Aorta (tissue), 5 donors: ENCODE data around the gene EPHA6. TPM values are rescaled to one million over a fixed set of nuclear protein-coding genes. Genes with fewer than 3 reads are reported as not detected.
A peak's percentile ranks its signal among the peaks of the same experiment; 100 is the strongest.
"Not testable (repeated sequence)": the region's sequence is repeated elsewhere in the genome, so short reads cannot be mapped to it uniquely, and the experiment has no call there.

Source experiments
- ATAC-seq: fragments of 200-7000 bp; cut with Tn5 transposase; one replicate; pipeline ENCODE4 v1.9.1; 2022; ENCODE audit warnings: moderate library complexity; ENCODE audit not compliant: low FRiP score
- DNase-seq, 2 donors: peaks; one replicate each; pipeline ENCODE4 v3.0.0-alpha.2; 2020
- H3K27ac ChIP-seq, 2 donors: one replicate each; pipeline ENCODE4 v1.5.1; 2013; ENCODE audit warnings: low read length in 2 of 2, mild to moderate bottlenecking in 2 of 2, moderate library complexity in 2 of 2, control low read depth in 1 of 2, inconsistent platforms in 1 of 2, low read depth in 1 of 2
- H3K27me3 ChIP-seq, 2 donors: one replicate each; pipeline ENCODE4 v1.6.1; 2013; ENCODE audit warnings: control low read depth in 1 of 2, low read length in 1 of 2, mild to moderate bottlenecking in 1 of 2, moderate library complexity in 1 of 2; ENCODE audit not compliant: insufficient read depth in 2 of 2, control insufficient read depth in 1 of 2
- H3K36me3 ChIP-seq, 2 donors: one replicate each; pipeline ENCODE4 v1.6.1; 2013; ENCODE audit warnings: control low read depth in 1 of 2, low read length in 1 of 2, mild to moderate bottlenecking in 1 of 2; ENCODE audit not compliant: insufficient read depth in 2 of 2, control insufficient read depth in 1 of 2
- H3K4me1 ChIP-seq, 2 donors: one replicate each; pipeline ENCODE4 v1.6.1; 2013; ENCODE audit warnings: low read length in 2 of 2, control low read depth in 1 of 2, mild to moderate bottlenecking in 1 of 2, moderate library complexity in 1 of 2; ENCODE audit not compliant: insufficient read depth in 2 of 2, control insufficient read depth in 1 of 2
- H3K4me3 ChIP-seq, 2 donors: one replicate each; pipeline ENCODE4 v1.5.1; 2013; ENCODE audit warnings: low read length in 2 of 2, control low read depth in 1 of 2, mild to moderate bottlenecking in 1 of 2
- H3K9me3 ChIP-seq: one replicate; pipeline ENCODE4 v1.6.1; 2013; ENCODE audit warnings: mild to moderate bottlenecking, low read length; ENCODE audit not compliant: control insufficient read depth
- WGBS, 2 donors: extraction: QIAGEN DNeasy Blood & Tissue Kit; methylation state at CpG; one replicate each; pipeline ENCODE4 v1.1.7; 2013; 5-methylcytosine and 5-hydroxymethylcytosine counted together
- intact Hi-C, 2 donors: fragments of 100-400 bp; cut with DNase I; formaldehyde crosslinking; loops; one replicate each; pipeline versions ENCODE4 v1.14.2 to v1.15.0; 2022
- polyA plus RNA-seq, 2 donors: library from polyadenylated mRNA; stranded (reverse); fragments of 200-250 nt; gene quantifications; one replicate each; pipeline ENCODE4 v1.2.3, GENCODE V29; 2013
- total RNA-seq, 2 donors: library from RNA; stranded (reverse); fragmentation: NEBNext Ultra II Directional; extraction: Animal tissue kit (Norgen Biotek cat#: 25700); gene quantifications; one replicate each; pipeline ENCODE4 v1.2.1, GENCODE V29; 2021
- donor health status: healthy with polysubstance abuse.
- donor health status: Bipolar disorder and iron deficiency.
- donor health status: DM: no; HTN: no; CAD: no.
- donor health status: DM: no; HTN: no; CAD: no.
- donor health status: DM: yes; HTN: yes; CAD: no.

Gene EPHA6
- total and polyA plus RNA-seq, 4 donors: 0.33 to 2.8 (median 1.8) TPM; not detected in 1

- Histone ChIP-seq H3K9me3 (no peaks in the 10 kb centered on the region), H3K36me3 (no peaks in the 10 kb centered on the region), H3K27me3 (no peaks in the 10 kb centered on the region), H3K27ac (no peak overlapping the region), H3K4me1 (peaks cover 0 to 3% of the 10 kb centered on the region in 2 donors), H3K4me3 (no peak overlapping the region)
- intact Hi-C loops: no loop called here
- WGBS, 2 donors: 60 to 66% methylated on average over 4 of the region's 4 CpGs
- no peak for DNase-seq
- peak; percentile 33 for ATAC-seq
Measured at GRCh38 chr3:96959901-96960641, 145.7 kb downstream of the EPHA6 start.

- no peak for ATAC-seq
- H3K4me3 ChIP-seq: no peak overlapping the region
- no peak overlapping the region for H3K27ac ChIP-seq
- intact Hi-C loops: no loop called here
- H3K9me3 ChIP-seq: no peaks in the 10 kb centered on the region
- H3K4me1 ChIP-seq: peaks cover 0 to 3% of the 10 kb centered on the region in 2 donors
- no peaks in the 10 kb centered on the region for H3K27me3 ChIP-seq
- no peak for DNase-seq
- no peaks in the 10 kb centered on the region for H3K36me3 ChIP-seq
- WGBS, 2 donors: 88 to 91% methylated on average over 1 of the region's 1 CpG
Measured at GRCh38 chr3:96960661-96961330, 146.4 kb downstream of the EPHA6 start.

GRCh38 chr3:96961576-96961975 lies 147.2 kb downstream of the EPHA6 start:
- DNase-seq: no peak
- ATAC-seq: no peak

GRCh38 chr3:96966181-96966929 lies 152.0 kb downstream of the EPHA6 start:
- no peak overlapping the region for H3K4me3 ChIP-seq
- H3K36me3 ChIP-seq: no peaks in the 10 kb centered on the region
- 63 to 67% methylated on average over 6 of the region's 6 CpGs for WGBS, 2 donors
- intact Hi-C loops: no loop called here
- no peaks in the 10 kb centered on the region for H3K9me3 ChIP-seq
- ATAC-seq (no peak), DNase-seq (no peak)
- no peaks in the 10 kb centered on the region for H3K27me3 ChIP-seq
- no peak overlapping the region for H3K27ac ChIP-seq
- H3K4me1 ChIP-seq: no peaks in the 10 kb centered on the region

More at GRCh38 chr3:96961576-96961975, 147.2 kb downstream of the EPHA6 start:
- Histone ChIP-seq H3K27me3 (no peaks in the 10 kb centered on the region), H3K4me1 (peaks cover 0 to 3% of the 10 kb centered on the region in 2 donors), H3K27ac (no peak overlapping the region), H3K9me3 (no peaks in the 10 kb centered on the region), H3K4me3 (no peak overlapping the region), H3K36me3 (no peaks in the 10 kb centered on the region)
- intact Hi-C loops: no loop called here

- Histone ChIP-seq H3K4me3 (no peak overlapping the region), H3K27ac (no peak overlapping the region), H3K9me3 (no peaks in the 10 kb centered on the region), H3K4me1 (no peaks in the 10 kb centered on the region), H3K27me3 (no peaks in the 10 kb centered on the region), H3K36me3 (no peaks in the 10 kb centered on the region)
- intact Hi-C loops: no loop called here
- no peak for ATAC-seq
- DNase-seq: no peak
- WGBS, 2 donors: 55 to 63% methylated on average over 2 of the region's 2 CpGs
Measured at GRCh38 chr3:96970211-96970610, 155.8 kb downstream of the EPHA6 start.

GRCh38 chr3:96977671-96978070 lies 163.3 kb downstream of the EPHA6 start:
- Histone ChIP-seq H3K27ac (no peak overlapping the region), H3K4me3 (no peak overlapping the region), H3K27me3 (no peaks in the 10 kb centered on the region), H3K9me3 (no peaks in the 10 kb centered on the region), H3K4me1 (no peaks in the 10 kb centered on the region), H3K36me3 (no peaks in the 10 kb centered on the region)
- ATAC-seq (no peak), DNase-seq (no peak)
- intact Hi-C loops: no loop called here

DNA sequence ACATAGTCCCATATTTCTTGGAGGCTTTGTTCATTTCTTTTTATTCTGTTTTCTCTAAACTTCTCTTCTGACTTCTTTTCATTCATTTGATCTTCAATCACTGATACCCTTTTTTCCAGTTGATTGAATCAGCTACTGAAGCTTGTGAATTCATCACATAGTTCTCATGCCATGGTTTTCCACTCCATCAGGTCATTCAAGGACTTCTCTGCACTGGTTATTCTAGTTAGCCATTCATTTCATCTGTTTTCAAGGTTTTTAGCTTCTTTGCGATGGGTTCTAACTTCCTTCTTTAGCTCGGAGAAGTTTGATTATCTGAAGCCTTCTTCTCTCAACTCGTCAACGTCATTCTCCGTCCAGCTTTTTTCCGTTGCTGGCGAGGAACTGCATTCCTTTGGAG lies 169.3 kb downstream of the EPHA6 start:
- intact Hi-C loops, ATAC-seq, H3K27ac ChIP-seq, H3K4me3 ChIP-seq, H3K4me1 ChIP-seq, H3K9me3 ChIP-seq, H3K36me3 ChIP-seq, H3K27me3 ChIP-seq, DNase-seq: not testable (repeated sequence)
- WGBS, 2 donors: 92% methylated on average over 7 of the region's 7 CpGs

DNA sequence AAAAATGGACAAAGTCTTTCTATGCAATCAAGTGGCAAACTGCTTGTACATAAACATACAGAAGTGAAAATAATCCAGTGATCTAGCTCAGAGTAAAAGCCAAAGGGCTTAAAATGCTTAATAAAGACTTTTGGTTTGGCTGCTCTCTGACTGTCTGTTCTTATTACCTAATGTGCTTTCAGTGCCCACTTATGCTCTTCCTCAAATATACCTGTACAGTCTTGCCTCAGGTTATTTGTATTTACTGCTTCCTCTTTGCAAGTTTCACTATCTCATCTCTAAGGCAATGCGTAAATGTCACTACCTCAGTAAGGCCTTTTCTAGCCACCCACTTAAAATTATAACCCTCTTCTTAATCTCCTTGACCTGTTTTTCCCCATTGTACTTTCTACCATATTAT lies 171.8 kb downstream of the EPHA6 start:
- H3K27ac ChIP-seq: no peak overlapping the region
- no peak overlapping the region for H3K4me3 ChIP-seq
- H3K9me3 ChIP-seq: peaks cover 3% of the 10 kb centered on the region
- 92 to 100% methylated on average over 1 of the region's 1 CpG for WGBS, 2 donors
- H3K36me3 ChIP-seq: no peaks in the 10 kb centered on the region
- no peaks in the 10 kb centered on the region for H3K27me3 ChIP-seq
- H3K4me1 ChIP-seq: no peaks in the 10 kb centered on the region
- no peak for ATAC-seq
- DNase-seq: no peak
- intact Hi-C loops: no loop called here
